B cell (primary cell): ENCODE results near the gene DDX10. TPM values are rescaled to one million over a fixed set of nuclear protein-coding genes. Genes with fewer than 3 reads are reported as not detected.

ENCODE experiments used
- ATAC-seq: fragments of 200-7000 bp; cut with Tn5 transposase; one replicate; pipeline ENCODE4 v1.10.0; 2021; ENCODE audit warnings: low read depth, mild to moderate bottlenecking, moderate number of reproducible peaks, moderate library complexity
- CTCF ChIA-PET: fragments of 350-600 bp; sonication (Branson Sonifier 250); formaldehyde crosslinking; loops from one replicate; lab custom pipeline; 2021; ENCODE audit warnings: antibody characterized with exemption, inconsistent platforms; lab: Charles Lee
- POLR2A ChIA-PET: fragments of 350-600 bp; sonication (Branson Sonifier 250); formaldehyde crosslinking; loops from one replicate; lab custom pipeline; 2021; ENCODE audit warnings: antibody characterized with exemption; lab: Charles Lee
- DNase-seq: peaks from one replicate; pipeline ENCODE4 v3.0.0; 2013
- H2AFZ ChIP-seq: 2 replicates; pipeline ENCODE4 v1.6.1; 2012; ENCODE audit warnings: mild to moderate bottlenecking, low read depth, low read length; ENCODE audit not compliant: insufficient read depth, poor library complexity, severe bottlenecking
- H3K27ac ChIP-seq, 2 donors: 1 replicate in 1 of 2; 2 replicates in 1 of 2; pipeline ENCODE4 v1.5.1; 2012 to 2013; ENCODE audit warnings: low read length in 2 of 2, mild to moderate bottlenecking in 2 of 2, moderate library complexity in 1 of 2
- H3K27me3 ChIP-seq, 4 experiments: fragments of 200-600 bp in 1 of 4; sonication (generic) in 1 of 4; replicated peaks in 1 of 4; 1 replicate in 2 of 4; 2 replicates in 2 of 4; pipeline versions ENCODE4 v1.6.1 to v1.7.0; 2013 to 2016; ENCODE audit warnings: low read length in 3 of 4, mild to moderate bottlenecking in 2 of 4, mixed read lengths in 1 of 4, moderate library complexity in 1 of 4; ENCODE audit not compliant: insufficient read depth in 4 of 4, control insufficient read depth in 3 of 4; ENCODE audit errors: control extremely low read depth in 1 of 4
- H3K36me3 ChIP-seq, 2 experiments: replicated peaks in 1 of 2; 1 replicate in 1 of 2; 2 replicates in 1 of 2; pipeline versions ENCODE4 v1.6.1 to v1.7.1; 2013; ENCODE audit warnings: low read length in 1 of 2; ENCODE audit not compliant: insufficient read depth in 2 of 2, control insufficient read depth in 1 of 2; ENCODE audit errors: control extremely low read depth in 1 of 2, extremely low read depth in 1 of 2
- H3K4me1 ChIP-seq, 2 donors: fragments of 200-600 bp in 1 of 2; sonication (generic) in 1 of 2; 1 replicate in 1 of 2; 2 replicates in 1 of 2; pipeline versions ENCODE4 v1.5.1 to v1.6.1; 2013 to 2017; ENCODE audit warnings: low read length in 2 of 2; ENCODE audit not compliant: control insufficient read depth in 2 of 2, insufficient read depth in 2 of 2
- H3K4me2 ChIP-seq: replicated peaks from 2 replicates; pipeline ENCODE3; 2012; ENCODE audit warnings: mild to moderate bottlenecking, low read depth, low read length; ENCODE audit not compliant: poor library complexity, severe bottlenecking
- H3K4me3 ChIP-seq, 5 experiments: fragments of 200-600 bp in 1 of 5; sonication (generic) in 1 of 5; 1 replicate in 3 of 5; 2 replicates in 2 of 5; pipeline versions ENCODE4 v1.5.1 to v1.7.0; 2011 to 2016; ENCODE audit warnings: low read length in 4 of 5, mild to moderate bottlenecking in 4 of 5, low read depth in 2 of 5, control low read depth in 1 of 5, moderate library complexity in 1 of 5; ENCODE audit not compliant: insufficient read depth in 1 of 5; ENCODE audit errors: control extremely low read depth in 1 of 5, extremely low read depth in 1 of 5
- H3K79me2 ChIP-seq: fragments of 200-600 bp; sonication (generic); one replicate; pipeline ENCODE4 v1.6.0; 2016; ENCODE audit warnings: low read length; ENCODE audit not compliant: control insufficient read depth, insufficient read depth
- H3K9ac ChIP-seq: fragments of 200-600 bp; sonication (generic); 2 replicates; pipeline ENCODE4 v1.6.1; 2017; ENCODE audit warnings: mild to moderate bottlenecking, low read length, moderate library complexity
- H3K9me3 ChIP-seq, 3 donors: one replicate each; pipeline versions ENCODE4 v1.6.1 to v1.7.1; 2013; ENCODE audit warnings: low read length in 2 of 3; ENCODE audit not compliant: control insufficient read depth in 2 of 3, insufficient read depth in 1 of 3; ENCODE audit errors: control extremely low read depth in 1 of 3
- H4K20me1 ChIP-seq: 2 replicates; pipeline ENCODE4 v1.6.0; 2012; ENCODE audit warnings: mild to moderate bottlenecking, low read length; ENCODE audit not compliant: insufficient read depth, control insufficient read depth, poor library complexity, severe bottlenecking
- H3K27ac Mint-ChIP-seq: one replicate; pipeline ENCODE4 v1.8.0; 2021; ENCODE audit warnings: mixed read lengths
- H3K27me3 Mint-ChIP-seq: one replicate; pipeline ENCODE4 v1.8.0; 2021; ENCODE audit warnings: mixed read lengths
- H3K4me1 Mint-ChIP-seq: one replicate; pipeline ENCODE4 v1.8.0; 2021; ENCODE audit warnings: mixed read lengths
- H3K4me3 Mint-ChIP-seq: one replicate; pipeline ENCODE4 v1.8.0; 2021; ENCODE audit warnings: mixed read lengths
- H3K9me3 Mint-ChIP-seq: one replicate; pipeline ENCODE4 v1.8.0; 2022; ENCODE audit warnings: mixed read lengths; ENCODE audit not compliant: insufficient read depth
- EZH2 ChIP-seq: IDR thresholded peaks from 2 replicates; pipeline ENCODE4 v1.6.1; 2012; ENCODE audit warnings: borderline replicate concordance, low read depth, mild to moderate bottlenecking, moderate library complexity, low read length; ENCODE audit not compliant: insufficient read depth, poor library complexity, severe bottlenecking
- WGBS: methylation state at CpG from one replicate; pipeline ENCODE4 v1.1.5; 2013; ENCODE audit warnings: missing lambda C conversion rate; ENCODE audit not compliant: insufficient coverage; 5-methylcytosine and 5-hydroxymethylcytosine counted together
- intact Hi-C: fragments of 100-400 bp; cut with micrococcal nuclease; formaldehyde crosslinking; loops from one replicate; pipeline ENCODE4 v1.10.0; 2022
- polyA plus RNA-seq: library from polyadenylated mRNA; depleted of rRNA; stranded (reverse); fragments of >200 nt; gene quantifications from 2 replicates; pipeline ENCODE4 v1.2.3, GENCODE V29; 2012
- total RNA-seq, 2 donors: library from RNA; stranded (reverse); fragments of 120-200 nt in 1 of 2; gene quantifications; 1 replicate in 1 of 2; 2 replicates in 1 of 2; pipeline versions ENCODE4 v1.2.3 to v1.2.4, GENCODE V29; 2013 to 2022
- TF ChIP-seq, protein P1 (sequence below): fragments of 200-600 bp; IDR thresholded peaks from one replicate; pipeline ENCODE4 v1.8.0; 2022; ENCODE audit warnings: antibody characterized with exemption, mild to moderate bottlenecking

DDX10 gene
- total and polyA plus RNA-seq, 2 donors (not counting 1 experiment from before 2014, with no cell fraction given), result 15.6 to 30.6 TPM

DNA sequence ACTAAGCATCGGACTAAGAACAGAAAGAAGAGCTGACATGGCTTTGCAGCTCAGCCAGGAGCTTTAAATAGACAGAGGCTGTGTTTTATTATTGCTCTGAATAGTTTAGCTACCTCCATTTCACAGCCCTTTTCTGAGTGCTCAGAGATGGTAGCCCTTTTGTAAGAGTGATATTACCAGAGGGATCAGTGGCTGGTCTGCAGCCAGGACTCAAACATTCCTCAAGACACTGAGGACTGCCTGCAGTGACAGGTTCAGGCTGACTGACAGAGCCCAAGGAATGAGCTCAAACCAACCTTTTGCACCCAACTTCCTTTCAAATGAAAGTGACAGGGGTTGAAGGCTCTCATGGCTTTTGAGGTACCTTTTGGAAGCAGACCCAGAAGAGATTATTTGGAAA is 189.0 kb downstream of the DDX10 start:
- intact Hi-C loops, result no loop called here
- peak overlapping the region in 4 of 5 experiments; percentile 2 to 63 (median 41) for H3K4me3 ChIP-seq
- H3K27me3 ChIP-seq, result no peaks in the 10 kb centered on the region
- peaks cover 16 to 17% of the 10 kb centered on the region in 2 donors for H3K4me1 ChIP-seq
- ATAC-seq (peak; percentile 17), DNase-seq (no peak)
- Mint-ChIP-seq H3K27me3 (no peaks in the 10 kb centered on the region), H3K9me3 (no peaks in the 10 kb centered on the region), H3K4me3 (peak overlapping the region; percentile 89), H3K4me1 (peaks cover 24% of the 10 kb centered on the region), H3K27ac (peak overlapping the region; percentile 96)
- no peaks in the 10 kb centered on the region for H4K20me1 ChIP-seq
- H3K4me2 ChIP-seq, result peak overlapping the region; percentile 74
- WGBS, result no CpG with 5 or more reads among the region's 1 CpG
- peak overlapping the region; percentile 79 for H2AFZ ChIP-seq
- no peaks in the 10 kb centered on the region for H3K9me3 ChIP-seq
- H3K27ac ChIP-seq, result peak overlapping the region; percentile 87 to 88
- TF ChIP-seq, protein P1, sequence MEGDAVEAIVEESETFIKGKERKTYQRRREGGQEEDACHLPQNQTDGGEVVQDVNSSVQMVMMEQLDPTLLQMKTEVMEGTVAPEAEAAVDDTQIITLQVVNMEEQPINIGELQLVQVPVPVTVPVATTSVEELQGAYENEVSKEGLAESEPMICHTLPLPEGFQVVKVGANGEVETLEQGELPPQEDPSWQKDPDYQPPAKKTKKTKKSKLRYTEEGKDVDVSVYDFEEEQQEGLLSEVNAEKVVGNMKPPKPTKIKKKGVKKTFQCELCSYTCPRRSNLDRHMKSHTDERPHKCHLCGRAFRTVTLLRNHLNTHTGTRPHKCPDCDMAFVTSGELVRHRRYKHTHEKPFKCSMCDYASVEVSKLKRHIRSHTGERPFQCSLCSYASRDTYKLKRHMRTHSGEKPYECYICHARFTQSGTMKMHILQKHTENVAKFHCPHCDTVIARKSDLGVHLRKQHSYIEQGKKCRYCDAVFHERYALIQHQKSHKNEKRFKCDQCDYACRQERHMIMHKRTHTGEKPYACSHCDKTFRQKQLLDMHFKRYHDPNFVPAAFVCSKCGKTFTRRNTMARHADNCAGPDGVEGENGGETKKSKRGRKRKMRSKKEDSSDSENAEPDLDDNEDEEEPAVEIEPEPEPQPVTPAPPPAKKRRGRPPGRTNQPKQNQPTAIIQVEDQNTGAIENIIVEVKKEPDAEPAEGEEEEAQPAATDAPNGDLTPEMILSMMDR, result no peak
- TF ChIP-seq EZH2, result no peak
- POLR2A ChIA-PET, result no interaction called here
- H3K9ac ChIP-seq, result peak overlapping the region; percentile 68
- CTCF ChIA-PET, result interaction anchor here (0.8 kb wide), 1 partner anchor 11 kb away, joined by 3 read pairs; no protein-coding TSS in a partner anchor
- H3K36me3 ChIP-seq, result peaks cover 0 to 3% of the 10 kb centered on the region in 2 experiments
- peaks cover 7% of the 10 kb centered on the region for H3K79me2 ChIP-seq

DNA sequence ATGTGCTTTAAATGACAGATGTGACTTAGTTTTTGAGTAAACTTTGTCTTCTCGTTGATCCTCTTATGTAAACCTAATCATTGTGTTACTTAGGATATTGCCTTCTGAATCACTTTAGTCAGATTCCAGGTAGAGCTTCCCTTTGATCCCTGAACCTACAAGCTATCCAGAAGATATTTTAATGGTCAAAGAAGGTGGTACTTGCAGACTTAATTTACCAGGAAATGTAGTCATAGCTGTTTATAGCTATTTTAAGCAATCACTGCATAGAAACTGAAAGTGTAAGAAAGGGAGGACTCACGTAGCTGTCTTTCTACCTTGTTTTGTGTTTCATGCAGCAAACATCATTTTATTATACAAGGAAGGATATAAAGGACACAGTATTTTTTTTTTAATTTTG is 189.5 kb downstream of the DDX10 start:
- Histone ChIP-seq H2AFZ (peak overlapping the region; percentile 79), H3K9ac (peak overlapping the region; percentile 68), H3K9me3 (no peaks in the 10 kb centered on the region), H3K27ac (peak overlapping the region; percentile 87 to 88), H3K4me1 (peaks cover 16 to 17% of the 10 kb centered on the region in 2 donors), H3K4me2 (peak overlapping the region; percentile 74), H3K27me3 (no peaks in the 10 kb centered on the region), H3K4me3 (peak overlapping the region; percentile 2 to 63 (median 38)), H4K20me1 (no peaks in the 10 kb centered on the region), H3K79me2 (peaks cover 7% of the 10 kb centered on the region), H3K36me3 (peaks cover 2 to 3% of the 10 kb centered on the region in 2 experiments)
- TF ChIP-seq, protein P1, result no peak
- TF ChIP-seq EZH2, result no peak
- ATAC-seq, result peak; percentile 82
- Mint-ChIP-seq H3K27me3 (no peaks in the 10 kb centered on the region), H3K4me1 (peaks cover 24% of the 10 kb centered on the region), H3K4me3 (peak overlapping the region; percentile 89), H3K27ac (peak overlapping the region; percentile 96), H3K9me3 (no peaks in the 10 kb centered on the region)
- intact Hi-C loops, result no loop called here
- CTCF ChIA-PET, result interaction anchor here (1.2 to 1.4 kb wide), 2 partner anchors 17 to 157 kb away, joined by 4 to 5 read pairs; no protein-coding TSS in a partner anchor
- POLR2A ChIA-PET, result no interaction called here
- peak; percentile 67 for DNase-seq
- no CpG with 5 or more reads among the region's 2 CpGs for WGBS
